NCI-H1436 (cell line): ENCODE data around the gene ICE1.
"Not testable (repeated sequence)": the region's sequence is repeated elsewhere in the genome, so short reads cannot be mapped to it uniquely, and the experiment has no call there.

Experiments
- DNase-seq: peaks from one replicate; lab custom pipeline; 2025; lab: John Stamatoyannopoulos, UW

The ICE1 gene

DNA sequence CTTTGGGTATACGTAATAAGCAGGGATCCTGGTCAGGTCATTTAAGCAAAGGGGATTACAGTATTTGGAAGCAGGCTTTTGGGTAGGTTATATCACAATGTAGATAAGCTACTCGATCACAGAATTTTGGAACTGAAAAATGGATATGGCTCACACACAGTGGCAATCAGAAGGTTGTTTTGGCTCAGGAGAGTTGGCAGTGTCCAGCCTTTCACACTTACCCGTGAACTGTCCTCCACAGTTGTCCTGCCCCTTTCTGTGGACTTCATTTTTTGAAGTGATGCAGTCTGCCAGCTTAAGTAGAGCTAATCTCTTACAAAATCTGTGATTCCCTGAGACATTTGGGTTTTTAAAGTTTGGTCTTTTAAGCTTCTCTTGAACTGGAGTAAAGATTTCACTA, 30.7 kb downstream of the ICE1 start:
- no peak for DNase-seq

GRCh38 chr5:5454391-5454790, 31.9 kb downstream of the ICE1 start:
- no peak for DNase-seq

GRCh38 chr5:5456858-5457257, 34.4 kb downstream of the ICE1 start:
- DNase-seq, result no peak

DNA sequence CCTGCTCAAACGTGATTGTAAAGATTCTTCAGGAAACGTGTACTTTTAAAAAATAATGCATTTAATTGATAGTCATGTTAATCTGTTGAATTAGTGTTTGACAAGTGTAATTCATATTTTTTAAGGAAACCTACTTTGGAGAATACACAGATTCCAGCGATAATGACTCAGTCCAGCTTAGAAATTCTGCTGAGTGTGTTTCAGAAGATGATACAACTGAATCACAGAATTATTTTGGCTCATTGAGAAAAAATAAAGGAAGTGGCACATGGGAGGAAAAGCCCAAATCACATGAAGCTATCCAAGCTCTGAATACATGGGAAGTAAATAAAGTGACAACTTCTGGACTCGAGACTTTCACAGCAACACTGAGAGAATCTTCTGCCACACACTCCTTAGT, 37.8 kb downstream of the ICE1 start:
- DNase-seq, result no peak

DNA sequence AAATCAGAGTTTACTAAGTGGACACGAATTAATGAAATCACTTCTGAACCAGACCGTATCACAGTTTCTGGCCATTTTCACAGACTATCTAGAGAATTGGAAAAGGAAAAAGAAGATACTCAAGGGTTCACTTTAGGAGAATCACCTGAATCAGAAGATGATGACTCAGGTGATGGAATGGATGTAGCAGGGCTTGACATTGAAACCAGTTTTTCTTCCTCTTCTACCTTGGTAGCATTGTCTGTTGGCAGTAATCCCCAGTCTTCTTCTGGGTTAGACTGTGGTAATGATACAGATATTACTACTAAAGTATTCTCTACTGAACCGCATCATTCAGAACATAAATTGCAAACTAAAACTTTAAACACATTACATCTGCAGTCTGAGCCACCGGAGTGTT, 38.5 kb downstream of the ICE1 start:
- DNase-seq, result no peak

DNA sequence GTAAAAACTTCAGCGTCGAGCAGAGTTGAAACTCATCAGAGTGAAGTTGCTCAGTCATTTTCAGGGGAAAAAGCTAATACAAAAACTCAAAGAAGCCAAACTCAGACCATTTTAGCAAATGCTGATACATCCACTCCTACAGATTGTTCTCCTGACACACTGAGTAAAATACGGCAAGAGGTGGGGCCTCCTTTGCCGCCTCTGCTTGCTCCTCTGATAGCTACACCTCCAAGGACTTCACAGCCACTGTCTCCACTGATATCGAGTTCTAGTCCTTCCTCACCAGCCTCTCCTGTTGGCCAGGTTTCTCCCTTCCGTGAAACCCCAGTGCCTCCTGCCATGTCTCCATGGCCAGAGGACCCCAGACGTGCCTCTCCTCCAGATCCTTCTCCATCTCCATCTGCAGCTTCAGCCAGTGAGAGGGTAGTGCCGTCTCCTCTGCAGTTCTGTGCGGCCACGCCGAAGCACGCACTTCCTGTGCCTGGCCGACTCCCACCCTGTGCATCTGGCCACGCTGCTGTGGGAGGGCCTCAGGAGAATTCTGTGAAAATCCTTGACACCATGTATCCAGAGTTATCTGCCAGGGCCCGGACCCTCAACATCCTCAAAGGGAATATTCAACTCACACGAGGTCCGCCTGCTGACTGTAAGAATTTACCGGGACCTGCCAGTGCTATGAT, 41.7 kb downstream of the ICE1 start:
- DNase-seq, result no peak

- DNase-seq, result no peak
Measured at GRCh38 chr5:5466227-5466626, 43.8 kb downstream of the ICE1 start.

DNA sequence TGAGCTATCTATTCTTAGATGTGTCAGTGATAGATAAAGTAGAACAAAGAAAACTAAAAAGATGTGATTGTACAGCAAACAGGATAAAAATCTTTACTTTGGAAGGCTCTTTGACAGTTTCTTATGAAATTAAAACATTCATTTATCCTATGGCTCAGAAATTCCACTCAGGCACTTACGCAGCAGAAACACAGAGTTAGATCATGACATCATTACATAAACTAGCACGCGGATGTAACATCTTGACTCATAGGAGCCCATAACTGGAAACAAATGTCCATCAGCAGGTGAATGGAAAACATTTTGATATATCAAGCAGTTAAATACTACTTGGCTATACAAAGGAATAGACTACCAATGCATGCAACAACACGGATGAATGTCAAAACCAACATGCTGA, 45.3 kb downstream of the ICE1 start:
- DNase-seq, result no peak

- no peak for DNase-seq
Measured at GRCh38 chr5:5470933-5471332, 48.5 kb downstream of the ICE1 start.

- no peak for DNase-seq
Measured at GRCh38 chr5:5473226-5473625, 50.7 kb downstream of the ICE1 start.

DNA sequence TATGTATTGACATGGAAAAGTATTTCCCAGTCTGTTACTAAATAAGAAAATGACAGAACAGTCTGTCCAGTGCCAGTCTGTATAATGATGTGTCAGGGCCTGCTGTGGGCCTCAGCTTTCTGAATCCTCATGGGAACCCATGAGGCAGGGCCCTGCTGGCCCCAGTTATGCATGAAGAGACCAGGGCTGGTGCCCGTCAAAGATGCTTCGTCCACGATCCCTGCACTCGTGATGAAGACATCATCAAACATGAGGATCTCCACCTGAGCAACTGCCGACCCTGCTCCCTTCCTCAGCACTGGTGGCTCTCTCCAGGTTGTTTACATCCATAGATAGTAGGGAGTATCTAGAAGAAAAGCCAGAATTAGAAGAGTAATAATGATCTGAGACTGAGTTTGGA, 52.5 kb downstream of the ICE1 start:
- no peak for DNase-seq

DNA sequence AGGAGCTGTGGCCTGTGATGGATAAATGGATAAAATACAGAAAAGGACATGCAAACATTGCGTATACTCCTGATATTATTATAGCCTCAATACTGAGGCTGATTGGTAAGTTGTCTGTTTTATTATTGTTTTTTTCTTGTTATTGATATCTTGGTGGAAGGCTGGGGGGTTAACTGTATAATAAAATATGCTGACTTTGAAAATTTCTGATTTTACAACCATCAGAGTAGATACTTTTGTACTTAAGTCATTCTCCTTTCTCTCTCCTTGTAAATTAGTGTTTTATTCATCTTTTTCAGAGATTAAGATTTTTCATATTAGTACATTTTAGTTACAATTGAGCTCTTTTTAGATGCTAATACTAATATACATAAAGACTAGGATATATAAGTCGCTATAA, 53.5 kb downstream of the ICE1 start:
- no peak for DNase-seq

GRCh38 chr5:5479578-5479977, 57.1 kb downstream of the ICE1 start:
- DNase-seq, result not testable (repeated sequence)

DNA sequence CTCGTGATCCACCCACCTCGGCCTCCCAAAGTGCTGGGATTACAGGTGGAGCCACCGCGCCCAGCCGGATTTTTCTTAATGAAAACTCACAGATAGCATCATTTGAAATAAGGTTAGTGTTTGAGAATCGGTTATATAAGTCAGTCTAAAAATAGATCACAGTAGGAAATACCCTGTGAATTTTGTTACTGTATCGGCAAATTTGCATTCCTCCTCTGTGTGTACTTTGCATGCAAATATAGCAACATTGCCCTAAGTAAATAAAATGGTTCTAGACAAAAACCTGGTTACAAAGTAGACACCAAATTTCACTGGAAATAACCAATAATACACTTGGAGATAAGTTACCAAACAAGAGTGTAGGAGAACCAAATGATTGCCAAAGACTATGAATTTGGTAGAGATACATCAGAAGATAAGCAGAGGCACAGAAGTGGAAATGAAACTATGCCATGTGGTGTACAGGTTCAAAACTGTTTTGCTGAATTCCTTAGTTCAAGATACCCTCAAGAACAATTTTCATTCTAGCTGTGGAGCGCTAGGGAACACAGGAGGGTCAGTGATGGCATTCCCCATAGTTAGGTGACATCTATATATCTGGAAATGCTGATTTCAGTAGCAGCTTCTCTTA, 58.1 kb downstream of the ICE1 start:
- no peak for DNase-seq

GRCh38 chr5:5481206-5481605, 58.7 kb downstream of the ICE1 start:
- no peak for DNase-seq

DNA sequence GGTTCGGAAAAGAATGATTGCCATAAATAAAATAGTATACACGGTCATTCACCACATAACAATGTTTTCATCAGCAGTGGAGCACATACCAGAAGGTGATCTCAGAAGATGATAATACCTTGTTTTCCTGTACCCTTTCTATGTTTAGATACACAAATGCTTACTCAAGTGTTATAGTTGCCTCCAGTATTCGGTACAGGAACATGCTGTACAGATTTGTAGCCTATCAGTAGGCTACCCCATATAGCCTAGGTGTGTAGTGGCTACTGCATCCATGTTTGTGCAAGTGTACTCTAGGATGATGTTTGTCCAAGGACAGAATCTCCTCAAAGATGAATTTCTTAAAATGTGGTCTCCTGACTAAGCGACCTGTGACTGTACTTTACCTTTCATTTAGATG, 59.2 kb downstream of the ICE1 start:
- no peak for DNase-seq

DNA sequence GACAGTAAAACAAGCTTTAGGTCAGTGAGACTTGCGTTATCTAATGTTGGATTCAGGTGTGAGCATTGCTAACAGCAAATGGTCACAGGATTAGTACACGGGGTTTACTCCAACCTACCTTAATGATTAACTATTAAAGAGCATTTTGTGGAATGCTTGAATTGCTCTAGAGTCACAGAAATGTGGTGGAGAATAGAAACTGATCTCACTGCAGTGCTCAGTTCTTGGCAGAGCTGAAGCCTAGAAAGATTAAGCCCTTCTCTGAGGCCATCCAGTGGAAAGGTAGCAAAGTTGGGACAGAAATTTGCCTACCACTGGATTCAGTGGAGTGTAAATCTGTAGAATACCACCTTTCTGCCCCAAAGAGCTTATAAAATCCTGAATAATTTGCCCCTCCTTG, 60.9 kb downstream of the ICE1 start:
- no peak for DNase-seq

DNA sequence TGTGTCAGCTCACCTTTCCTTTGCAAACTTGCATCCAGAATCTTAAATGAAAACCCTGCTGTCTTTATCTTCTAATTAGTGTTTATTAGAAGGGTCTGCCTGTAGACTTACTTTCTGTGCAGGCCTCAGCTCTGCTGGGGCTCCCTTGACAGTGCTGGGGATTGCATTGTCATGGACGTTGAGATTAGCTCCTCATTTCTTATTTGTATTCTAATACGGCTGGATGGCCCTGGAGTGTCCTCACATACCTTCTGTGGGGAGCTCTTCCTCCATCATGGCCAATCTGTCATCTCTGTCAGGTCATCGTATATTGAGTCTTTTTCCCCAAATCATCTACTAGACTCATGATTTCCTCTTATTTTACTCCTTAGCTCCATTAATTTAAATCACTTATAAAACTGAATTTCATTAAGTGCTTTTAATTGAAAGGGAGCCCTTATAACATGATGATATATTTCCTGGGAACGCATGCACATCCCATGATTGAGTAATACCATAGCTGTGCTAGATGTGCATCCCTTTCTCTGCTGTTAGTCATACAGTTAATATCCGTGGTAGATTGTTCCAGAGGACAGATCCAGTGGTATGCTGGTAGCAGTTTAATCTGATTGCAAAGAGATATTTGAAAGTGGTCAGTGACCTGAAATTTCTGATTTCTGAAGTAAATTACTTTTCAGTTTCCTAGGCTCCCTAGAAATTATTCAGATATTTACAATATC, 61.6 kb downstream of the ICE1 start:
- no peak for DNase-seq

GRCh38 chr5:5486122-5486521, 63.6 kb downstream of the ICE1 start:
- DNase-seq, result no peak

DNA sequence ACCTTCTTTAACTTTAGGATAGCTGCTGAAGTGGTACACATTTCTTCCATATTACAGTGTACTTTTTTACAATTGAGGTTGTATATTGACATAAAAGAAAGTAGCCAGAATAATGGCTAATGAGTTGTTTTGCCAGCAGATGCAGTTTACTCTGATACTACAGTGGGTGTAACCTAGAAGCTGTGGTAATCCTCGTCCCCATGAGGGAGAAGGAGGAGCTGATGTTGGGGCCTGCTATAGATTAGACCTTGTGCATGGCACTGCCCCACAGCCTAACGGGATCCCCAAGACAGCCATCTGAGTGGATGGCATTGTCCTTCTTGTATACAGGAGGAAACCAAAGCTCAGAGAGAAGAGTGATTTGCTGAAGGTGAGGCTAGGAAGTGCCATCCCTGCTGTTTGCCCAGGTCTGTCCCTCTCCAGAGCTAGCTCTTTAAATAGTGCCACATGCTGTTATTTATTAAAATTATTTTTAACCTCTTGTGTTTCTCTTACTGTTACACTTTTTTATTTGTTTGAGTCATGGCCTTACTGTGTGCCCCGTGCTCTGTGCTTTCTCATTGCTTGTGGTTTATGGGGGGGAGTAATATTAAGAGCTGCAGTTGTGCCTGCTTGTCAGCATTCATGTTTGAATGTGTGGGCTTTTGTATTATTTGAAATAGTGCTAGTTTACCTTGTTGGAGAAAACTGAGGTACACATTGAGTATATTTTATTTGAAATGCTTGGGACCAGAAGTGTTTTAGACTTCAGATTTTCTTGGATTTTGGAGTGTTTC, 65.3 kb downstream of the ICE1 start:
- DNase-seq, result no peak

DNA sequence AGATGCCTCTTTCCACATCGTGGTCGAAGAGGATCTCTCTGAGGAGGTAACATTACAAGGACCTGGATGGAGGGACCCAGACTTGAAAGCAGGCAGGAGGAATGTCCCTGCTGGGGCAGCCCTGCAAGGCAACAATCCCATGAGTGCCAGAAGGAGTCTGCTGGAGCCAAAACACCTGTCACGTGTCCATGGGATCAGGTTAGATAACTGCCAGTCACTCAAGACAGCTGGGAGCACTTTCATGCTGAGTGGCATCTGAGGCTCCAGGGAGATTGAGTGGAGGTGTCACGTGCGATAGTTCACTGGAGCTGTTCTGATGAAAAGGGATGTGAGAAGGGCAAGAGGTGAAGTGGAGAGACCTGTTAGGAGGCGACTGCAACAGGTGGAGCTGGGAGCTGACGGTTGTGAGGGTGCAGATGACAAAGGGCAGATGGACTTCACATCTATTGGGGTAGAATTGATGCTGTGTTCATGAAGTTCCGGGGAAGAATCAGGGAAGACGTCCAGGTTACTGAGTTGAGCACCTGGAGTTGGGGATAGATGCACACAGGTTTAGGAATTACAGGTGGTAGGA, 68.4 kb downstream of the ICE1 start:
- no peak for DNase-seq
